Naive thymus-derived CD4-positive, alpha-beta T cell (primary cell): ENCODE measurements around the gene TRMT112. TPM values are rescaled to one million over a fixed set of nuclear protein-coding genes. Genes with fewer than 3 reads are reported as not detected.

Experiments
- ATAC-seq: fragments of 150-1000 bp; cut with Tn5 transposase; 2 replicates; pipeline ENCODE4 v1.10.0; 2021; ENCODE audit warnings: mild to moderate bottlenecking, moderate library complexity
- CTCF ChIA-PET: fragments of 350-600 bp; sonication (Branson Sonifier 250); formaldehyde crosslinking; loops from one replicate; lab custom pipeline; 2021; ENCODE audit warnings: antibody characterized with exemption; lab: Charles Lee
- POLR2A ChIA-PET: fragments of 350-600 bp; sonication (Branson Sonifier 250); formaldehyde crosslinking; loops from one replicate; lab custom pipeline; 2021; ENCODE audit warnings: antibody characterized with exemption, inconsistent platforms; lab: Charles Lee
- DNase-seq, 9 donors: peaks; one replicate each; pipeline versions ENCODE4 v3.0.0 to v3.0.0-alpha.2; 2020 to 2022; ENCODE audit warnings: mixed read lengths in 1 of 9
- H3K27ac ChIP-seq: one replicate; pipeline ENCODE4 v1.7.0; 2013; ENCODE audit warnings: mild to moderate bottlenecking, low read depth, low read length, moderate library complexity
- H3K27me3 ChIP-seq, 2 donors: one replicate each; pipeline ENCODE4 v1.7.0; 2013; ENCODE audit warnings: low read length in 2 of 2, mild to moderate bottlenecking in 2 of 2, moderate library complexity in 2 of 2; ENCODE audit not compliant: control insufficient read depth in 2 of 2, insufficient read depth in 2 of 2
- H3K36me3 ChIP-seq, 3 experiments: 1 replicate in 2 of 3; 2 replicates in 1 of 3; pipeline ENCODE4 v1.7.0; 2013; ENCODE audit warnings: low read length in 3 of 3, mild to moderate bottlenecking in 3 of 3, moderate library complexity in 1 of 3; ENCODE audit not compliant: insufficient read depth in 3 of 3, control insufficient read depth in 2 of 3
- H3K4me1 ChIP-seq, 2 donors: one replicate each; pipeline ENCODE4 v1.7.0; 2013; ENCODE audit warnings: low read length in 2 of 2, mild to moderate bottlenecking in 2 of 2, moderate library complexity in 1 of 2; ENCODE audit not compliant: control insufficient read depth in 2 of 2, insufficient read depth in 2 of 2
- H3K4me3 ChIP-seq: 2 replicates; pipeline ENCODE4 v1.7.0; 2013; ENCODE audit warnings: mild to moderate bottlenecking, low read length
- H3K9me3 ChIP-seq, 3 experiments: 1 replicate in 2 of 3; 2 replicates in 1 of 3; pipeline ENCODE4 v1.7.0; 2013; ENCODE audit warnings: low read length in 3 of 3; ENCODE audit not compliant: control insufficient read depth in 2 of 3
- H3K27ac Mint-ChIP-seq, 9 donors: one replicate each; pipeline ENCODE4 v1.8.0; 2020 to 2022; ENCODE audit warnings: mixed read lengths in 9 of 9, mild to moderate bottlenecking in 8 of 9, moderate library complexity in 5 of 9, inconsistent platforms in 2 of 9
- H3K27me3 Mint-ChIP-seq, 5 donors: one replicate each; pipeline ENCODE4 v1.8.0; 2021 to 2022; ENCODE audit warnings: mixed read lengths in 5 of 5, mild to moderate bottlenecking in 1 of 5
- H3K36me3 Mint-ChIP-seq, 5 donors: one replicate each; pipeline ENCODE4 v1.8.0; 2020 to 2022; ENCODE audit warnings: mixed read lengths in 5 of 5, mild to moderate bottlenecking in 3 of 5, inconsistent platforms in 1 of 5
- H3K4me1 Mint-ChIP-seq, 7 donors: one replicate each; pipeline ENCODE4 v1.8.0; 2020 to 2022; ENCODE audit warnings: mixed read lengths in 7 of 7, mild to moderate bottlenecking in 3 of 7, inconsistent platforms in 1 of 7
- H3K4me3 Mint-ChIP-seq, 10 donors: one replicate each; pipeline ENCODE4 v1.8.0; 2020 to 2022; ENCODE audit warnings: mild to moderate bottlenecking in 10 of 10, mixed read lengths in 10 of 10, moderate library complexity in 6 of 10, inconsistent platforms in 2 of 10
- H3K9me3 Mint-ChIP-seq, 11 donors: one replicate each; pipeline ENCODE4 v1.8.0; 2020 to 2022; ENCODE audit warnings: mixed read lengths in 11 of 11, mild to moderate bottlenecking in 4 of 11, inconsistent platforms in 1 of 11, moderate library complexity in 1 of 11
- intact Hi-C, 2 donors: fragments of 100-400 bp; cut with micrococcal nuclease; formaldehyde crosslinking; loops; one replicate each; pipeline ENCODE4 v1.15.1; 2023
- polyA plus RNA-seq, 2 donors: library from polyadenylated mRNA; unstranded; fragments of 300-500 nt; fragmentation: Illumina TruSeq; gene quantifications; one replicate each; pipeline ENCODE4 v1.2.3, GENCODE V29; 2021
- total RNA-seq, 6 experiments: library from RNA in 5 of 6; stranded (reverse) in 5 of 6; gene quantifications; 1 replicate in 5 of 6; 2 replicates in 1 of 6; pipeline ENCODE4 v1.2.3 and lab custom pipeline; 2021 to 2026

Gene TRMT112
- total and polyA plus RNA-seq, 7 experiments from 2014 or later: 90.9 to 613 (median 166) TPM

DNA sequence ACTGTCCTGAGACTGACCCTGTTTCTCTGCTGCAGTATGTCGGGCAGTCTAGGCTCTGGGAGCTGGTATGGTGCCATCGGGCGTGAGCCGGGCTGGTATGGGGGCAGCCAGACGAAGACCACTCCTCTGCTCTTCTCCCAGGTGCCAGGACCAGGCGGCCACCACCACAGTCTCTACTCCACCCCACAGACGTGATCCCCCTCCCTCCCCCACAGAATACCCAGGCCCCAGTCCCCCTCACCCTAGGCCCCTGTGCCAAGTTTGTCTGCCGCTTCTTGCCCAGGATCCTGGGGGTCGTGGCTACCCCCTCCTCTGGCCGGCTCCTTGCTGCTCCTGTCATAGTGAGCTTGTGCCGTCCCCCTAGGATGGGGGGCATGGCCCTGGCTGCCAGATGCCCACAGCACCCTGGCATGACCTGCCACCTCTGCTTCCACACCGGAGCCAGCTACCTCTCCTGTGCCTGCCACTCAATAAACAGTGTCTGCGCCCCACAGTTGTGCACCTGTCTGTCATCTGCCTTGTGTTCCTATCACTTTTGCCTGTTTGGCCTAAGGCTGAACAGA, 28.3 kb downstream of the TRMT112 start:
- no peak overlapping the region for H3K27ac ChIP-seq
- CTCF ChIA-PET: interaction anchor here (1.0 to 2.0 kb wide), 3 partner anchors 12 to 84 kb away, joined by 3 to 9 read pairs (median 5); partner anchors contain the start of genes CATSPERZ and NUDT22
- H3K4me3 ChIP-seq: no peak overlapping the region
- H3K36me3 ChIP-seq: no peaks in the 10 kb centered on the region
- peak overlapping the region in 2 of 10 donors; percentile 16 to 56 for H3K4me3 Mint-ChIP-seq
- ATAC-seq: no peak
- DNase-seq: no peak
- no peak overlapping the region for H3K27ac Mint-ChIP-seq
- no peaks in the 10 kb centered on the region for H3K9me3 ChIP-seq
- H3K27me3 Mint-ChIP-seq: peaks cover 16 to 29% (median 21%) of the 10 kb centered on the region in 5 donors
- peaks cover 0 to 2% (median 0%) of the 10 kb centered on the region in 11 donors for H3K9me3 Mint-ChIP-seq
- peaks cover 0 to 9% of the 10 kb centered on the region in 2 donors for H3K27me3 ChIP-seq
- POLR2A ChIA-PET: interaction anchor here (0.6 to 1.2 kb wide), 4 partner anchors 12 to 97 kb away, joined by 3 to 4 read pairs (median 3); partner anchors contain the start of genes FERMT3, NUDT22 and TRPT1
- peaks cover 12 to 20% (median 16%) of the 10 kb centered on the region in 7 donors for H3K4me1 Mint-ChIP-seq
- H3K4me1 ChIP-seq: peaks cover 6 to 7% of the 10 kb centered on the region in 2 donors
- intact Hi-C loops: loop anchor here in 1 of 2 donors (5.0 kb wide), 1 partner anchor 82 kb away; the partner anchor contains the start of gene FERMT3
- H3K36me3 Mint-ChIP-seq: peaks cover 0 to 3% (median 0%) of the 10 kb centered on the region in 5 donors

DNA sequence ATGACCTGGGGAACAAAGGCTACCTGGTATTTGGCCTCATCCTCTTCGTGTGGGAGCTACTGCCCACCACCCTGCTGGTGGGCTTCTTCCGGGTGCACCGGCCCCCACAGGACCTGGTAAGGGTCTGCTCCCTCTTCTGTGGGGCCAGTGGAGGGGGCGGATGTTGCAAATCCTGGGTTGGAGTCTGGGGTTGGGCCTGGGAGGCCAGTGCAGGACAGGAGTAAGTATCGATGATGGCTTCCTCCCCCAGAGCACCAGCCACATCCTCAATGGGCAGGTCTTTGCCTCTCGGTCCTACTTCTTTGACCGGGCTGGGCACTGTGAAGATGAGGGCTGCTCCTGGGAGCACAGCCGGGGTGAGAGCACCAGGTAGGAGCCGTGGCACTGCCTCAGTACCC, 29.0 kb downstream of the TRMT112 start:
- H3K4me1 Mint-ChIP-seq: peaks cover 12 to 22% (median 19%) of the 10 kb centered on the region in 7 donors
- peaks cover 11 to 15% of the 10 kb centered on the region in 2 donors for H3K4me1 ChIP-seq
- H3K27me3 Mint-ChIP-seq: peaks cover 11 to 22% (median 15%) of the 10 kb centered on the region in 5 donors
- H3K4me3 Mint-ChIP-seq: peak overlapping the region in 1 of 10 donors; percentile 4
- peak overlapping the region in 1 of 9 donors; percentile 23 for H3K27ac Mint-ChIP-seq
- ChIA-PET POLR2A (interaction anchor here (0.6 to 1.4 kb wide), 3 partner anchors 12 to 96 kb away, joined by 3 to 4 read pairs (median 3); partner anchors contain the start of gene FERMT3), CTCF (no interaction called here)
- H3K4me3 ChIP-seq: no peak overlapping the region
- H3K36me3 Mint-ChIP-seq: peaks cover 0 to 3% (median 0%) of the 10 kb centered on the region in 5 donors
- no peaks in the 10 kb centered on the region for H3K36me3 ChIP-seq
- intact Hi-C loops: loop anchor here in 1 of 2 donors (5.0 kb wide), 1 partner anchor 81 kb away; the partner anchor contains the start of gene FERMT3
- H3K9me3 Mint-ChIP-seq: peaks cover 0 to 2% (median 0%) of the 10 kb centered on the region in 11 donors
- no peak overlapping the region for H3K27ac ChIP-seq
- H3K27me3 ChIP-seq: peaks cover 0 to 9% of the 10 kb centered on the region in 2 donors
- no peak for ATAC-seq
- H3K9me3 ChIP-seq: no peaks in the 10 kb centered on the region
- DNase-seq: no peak

- peak overlapping the region in 2 of 9 donors; percentile 33 to 51 for H3K27ac Mint-ChIP-seq
- ATAC-seq: no peak
- Histone ChIP-seq H3K4me1 (peaks cover 11 to 17% of the 10 kb centered on the region in 2 donors), H3K27ac (no peak overlapping the region), H3K4me3 (no peak overlapping the region), H3K27me3 (peaks cover 0 to 9% of the 10 kb centered on the region in 2 donors), H3K36me3 (no peaks in the 10 kb centered on the region), H3K9me3 (no peaks in the 10 kb centered on the region)
- no peak for DNase-seq
- ChIA-PET CTCF (interaction anchor here (1.4 kb wide), 1 partner anchor 14 kb away, joined by 5 read pairs; no protein-coding TSS in a partner anchor), POLR2A (interaction anchor here (1.2 to 1.4 kb wide), 3 partner anchors 8 to 82 kb away, joined by 3 to 4 read pairs (median 3); partner anchors contain the start of gene FERMT3)
- peak overlapping the region in 2 of 10 donors; percentile 4 to 58 for H3K4me3 Mint-ChIP-seq
- peaks cover 0 to 2% (median 0%) of the 10 kb centered on the region in 11 donors for H3K9me3 Mint-ChIP-seq
- peaks cover 6 to 17% (median 10%) of the 10 kb centered on the region in 5 donors for H3K27me3 Mint-ChIP-seq
- peaks cover 0 to 3% (median 0%) of the 10 kb centered on the region in 5 donors for H3K36me3 Mint-ChIP-seq
- peaks cover 14 to 27% (median 21%) of the 10 kb centered on the region in 7 donors for H3K4me1 Mint-ChIP-seq
- intact Hi-C loops: loop anchor here in 1 of 2 donors (5.0 kb wide), 1 partner anchor 81 kb away; the partner anchor contains the start of gene FERMT3
Observed at GRCh38 chr11:64287676-64288352, 29.5 kb downstream of the TRMT112 start.

DNA sequence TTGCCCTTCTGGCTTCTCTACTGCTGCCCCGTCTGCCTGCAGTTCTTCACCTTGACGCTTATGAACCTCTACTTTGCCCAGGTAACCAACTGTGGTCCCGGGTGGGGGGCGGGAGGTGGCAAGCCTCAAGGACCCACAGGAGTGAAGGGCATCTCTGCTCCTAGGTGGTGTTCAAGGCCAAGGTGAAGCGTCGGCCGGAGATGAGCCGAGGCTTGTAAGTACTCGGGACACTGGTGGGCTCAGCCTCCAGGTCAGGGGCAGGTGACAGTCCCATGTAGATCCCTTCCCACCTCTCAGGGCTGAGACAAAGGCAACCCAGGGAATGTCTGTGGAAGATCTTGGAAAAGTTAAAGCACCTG, 30.6 kb downstream of the TRMT112 start:
- Histone ChIP-seq H3K4me1 (peaks cover 11 to 17% of the 10 kb centered on the region in 2 donors), H3K4me3 (no peak overlapping the region), H3K36me3 (peaks cover 0 to 6% (median 0%) of the 10 kb centered on the region in 3 experiments), H3K9me3 (no peaks in the 10 kb centered on the region), H3K27me3 (peaks cover 0 to 9% of the 10 kb centered on the region in 2 donors), H3K27ac (no peak overlapping the region)
- ATAC-seq (no peak), DNase-seq (no peak)
- POLR2A ChIA-PET: interaction anchor here (1.3 to 3.1 kb wide), 2 partner anchors 9 to 31 kb away, joined by 3 to 24 read pairs; partner anchors contain the start of genes PRDX5 and TRMT112
- CTCF ChIA-PET: interaction anchor here (1.4 kb wide), 1 partner anchor 15 kb away, joined by 5 read pairs; no protein-coding TSS in a partner anchor
- peak overlapping the region; percentile 30 to 96 (median 86) for H3K27ac Mint-ChIP-seq
- intact Hi-C loops: loop anchor here in 1 of 2 donors (5.0 kb wide), 1 partner anchor 79 kb away; the partner anchor contains the start of gene FERMT3
- peak overlapping the region; percentile 73 to 88 (median 82) for H3K4me3 Mint-ChIP-seq
- peaks cover 11 to 25% (median 22%) of the 10 kb centered on the region in 7 donors for H3K4me1 Mint-ChIP-seq
- H3K36me3 Mint-ChIP-seq: peaks cover 0 to 4% (median 0%) of the 10 kb centered on the region in 5 donors
- peaks cover 6 to 12% (median 6%) of the 10 kb centered on the region in 5 donors for H3K27me3 Mint-ChIP-seq
- H3K9me3 Mint-ChIP-seq: peaks cover 0 to 2% (median 0%) of the 10 kb centered on the region in 11 donors

DNA sequence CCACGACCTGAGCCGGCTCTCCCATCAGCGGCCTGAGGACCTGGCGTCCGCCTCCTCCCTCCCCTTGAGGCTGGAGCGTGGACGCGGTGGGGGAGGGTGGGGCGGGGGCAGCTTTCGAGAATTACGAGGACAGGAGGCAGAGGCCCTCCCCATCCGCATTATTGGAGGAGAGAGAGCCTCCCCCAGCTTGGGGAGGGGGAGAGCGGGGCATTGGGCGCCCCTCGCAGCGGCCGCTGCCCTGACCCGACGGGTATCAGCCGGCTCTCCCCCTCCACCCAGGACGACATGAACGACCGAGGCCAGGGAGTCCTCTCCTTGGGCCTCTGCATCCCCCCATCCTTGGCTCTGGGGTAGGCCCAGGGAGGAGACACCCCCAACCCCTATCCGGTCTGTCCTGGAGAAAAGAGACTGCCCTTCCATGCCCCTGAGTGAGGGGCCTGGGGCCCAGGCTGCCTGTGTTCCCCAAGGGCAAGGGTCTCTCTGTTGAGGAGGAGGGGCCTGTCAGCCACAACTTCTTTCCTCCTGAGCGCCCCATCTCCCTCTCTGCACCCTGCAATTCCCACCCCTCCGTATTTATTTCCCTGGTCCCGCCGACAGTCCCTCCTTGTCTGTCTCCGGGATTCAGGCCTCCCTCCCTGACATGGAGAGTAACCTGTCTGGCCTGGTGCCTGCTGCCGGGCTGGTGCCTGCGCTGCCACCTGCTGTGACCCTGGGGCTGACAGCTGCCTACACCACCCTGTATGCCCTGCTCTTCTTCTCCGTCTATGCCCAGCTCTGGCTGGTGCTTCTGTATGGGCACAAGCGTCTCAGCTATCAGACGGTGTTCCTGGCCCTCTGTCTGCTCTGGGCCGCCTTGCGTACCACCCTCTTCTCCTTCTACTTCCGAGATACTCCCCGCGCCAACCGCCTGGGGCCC, 31.2 kb downstream of the TRMT112 start:
- peaks cover 0 to 2% (median 0%) of the 10 kb centered on the region in 11 donors for H3K9me3 Mint-ChIP-seq
- ChIA-PET CTCF (interaction anchor here (1.4 kb wide), 1 partner anchor 16 kb away, joined by 5 read pairs; no protein-coding TSS in a partner anchor), POLR2A (interaction anchor here (1.3 to 7.1 kb wide), 6 partner anchors 10 to 79 kb away, joined by 3 to 104 read pairs (median 12); partner anchors contain the start of genes CATSPERZ, FERMT3, PRDX5 and TRMT112)
- Histone ChIP-seq H3K4me3 (peak overlapping the region; percentile 24), H3K9me3 (no peaks in the 10 kb centered on the region), H3K36me3 (peaks cover 0 to 6% (median 0%) of the 10 kb centered on the region in 3 experiments), H3K4me1 (peaks cover 11 to 17% of the 10 kb centered on the region in 2 donors), H3K27me3 (peaks cover 0 to 9% of the 10 kb centered on the region in 2 donors), H3K27ac (peak overlapping the region; percentile 99)
- peaks cover 0 to 8% (median 3%) of the 10 kb centered on the region in 5 donors for H3K36me3 Mint-ChIP-seq
- peak overlapping the region; percentile 73 to 91 (median 84) for H3K4me3 Mint-ChIP-seq
- ATAC-seq (no peak), DNase-seq (peak in 1 of 9 donors; percentile 39)
- intact Hi-C loops: loop anchor here (1.0 to 5.0 kb wide), 15 partner anchors 16 to 101 kb away; partner anchors contain the start of genes ESRRA (in 2 of the 2), FKBP2 (in 2 of the 2), DNAJC4 (in 1 of the 2) and FERMT3 (in 1 of the 2)
- peaks cover 11 to 29% (median 23%) of the 10 kb centered on the region in 7 donors for H3K4me1 Mint-ChIP-seq
- H3K27ac Mint-ChIP-seq: peak overlapping the region; percentile 30 to 96 (median 86)
- peaks cover 6 to 12% (median 6%) of the 10 kb centered on the region in 5 donors for H3K27me3 Mint-ChIP-seq
